HepG2 (cell line): ENCODE data around the gene C5AR1. TPM values are rescaled to one million over a fixed set of nuclear protein-coding genes. Genes with fewer than 3 reads are reported as not detected.

Experiments used
- GTF3A ChIP-seq: sonication (generic); formaldehyde crosslinking; conservative IDR thresholded peaks from 2 replicates; pipeline ENCODE4 v1.4.0; 2020; ENCODE audit warnings: mild to moderate bottlenecking, missing genetic modification reagents
- MAF1 ChIP-seq: sonication (generic); formaldehyde crosslinking; IDR thresholded peaks from 2 replicates; pipeline ENCODE4 v1.5.0; 2020; ENCODE audit warnings: missing genetic modification reagents, borderline replicate concordance
- RBAK ChIP-seq: sonication (generic); formaldehyde crosslinking; IDR thresholded peaks from 2 replicates; pipeline ENCODE4 v1.5.1; 2020; ENCODE audit warnings: mild to moderate bottlenecking, missing genetic modification reagents
- SP2 ChIP-seq: sonication (generic); formaldehyde crosslinking; IDR thresholded peaks from 2 replicates; pipeline ENCODE4 v1.5.1; 2020; ENCODE audit warnings: mild to moderate bottlenecking, missing genetic modification reagents
- ZNF12 ChIP-seq: sonication (generic); formaldehyde crosslinking; IDR thresholded peaks from 2 replicates; pipeline ENCODE4 v1.5.0; 2020; ENCODE audit warnings: missing genetic modification reagents
- ZNF33B ChIP-seq: sonication (generic); formaldehyde crosslinking; IDR thresholded peaks from 2 replicates; pipeline ENCODE4 v1.5.1; 2020; ENCODE audit warnings: mild to moderate bottlenecking, missing genetic modification reagents
- ZNF44 ChIP-seq: sonication (generic); formaldehyde crosslinking; IDR thresholded peaks from 2 replicates; pipeline ENCODE4 v1.5.1; 2020; ENCODE audit warnings: mild to moderate bottlenecking, missing genetic modification reagents
- ZNF556 ChIP-seq: sonication (generic); formaldehyde crosslinking; IDR thresholded peaks from 2 replicates; pipeline ENCODE4 v1.4.0; 2020; ENCODE audit warnings: mild to moderate bottlenecking, missing genetic modification reagents, borderline replicate concordance
- ZNF577 ChIP-seq: sonication (generic); formaldehyde crosslinking; IDR thresholded peaks from 2 replicates; pipeline ENCODE4 v1.4.0; 2020; ENCODE audit warnings: mild to moderate bottlenecking, low read depth, missing genetic modification reagents, borderline replicate concordance
- ZNF777 ChIP-seq: sonication (generic); formaldehyde crosslinking; IDR thresholded peaks from 2 replicates; pipeline ENCODE4 v1.4.0; 2020; ENCODE audit warnings: missing genetic modification reagents
- polyA plus RNA-seq, 8 experiments: library from polyadenylated mRNA; depleted of rRNA in 3 of 8; stranded (reverse) in 7 of 8; unstranded in 1 of 8; fragments of >200 nt; fragmentation: Illumina TruSeq in 4 of 8; extraction: Trizol in 4 of 8; gene quantifications; 2 replicates each; pipeline versions ENCODE4 v1.2.1 to v1.2.3, GENCODE V29; 2011 to 2016; ENCODE audit warnings: low read depth in 4 of 8, missing spikeins in 1 of 8, mixed read lengths in 1 of 8; ENCODE audit not compliant: insufficient read depth in 1 of 8
- total RNA-seq, 5 experiments: library from RNA; depleted of rRNA; stranded (reverse); fragments of >200 nt; fragmentation: Illumina TruSeq; extraction: Trizol; gene quantifications; 2 replicates each; pipeline ENCODE4 v1.2.3, GENCODE V29; 2016; ENCODE audit warnings: low read depth in 1 of 5
- TF ChIP-seq, protein P1 (sequence below): sonication (generic); formaldehyde crosslinking; IDR thresholded peaks from 2 replicates; pipeline ENCODE4 v1.4.0; 2020; ENCODE audit warnings: missing genetic modification reagents, mild to moderate bottlenecking, borderline replicate concordance
- TF ChIP-seq, protein P2 (sequence below): sonication (generic); formaldehyde crosslinking; IDR thresholded peaks from 2 replicates; pipeline ENCODE4 v1.4.0; 2020; ENCODE audit warnings: mild to moderate bottlenecking, missing genetic modification reagents
- TF ChIP-seq, protein P3 (sequence below): sonication (generic); formaldehyde crosslinking; IDR thresholded peaks from one replicate; pipeline ENCODE4 v1.5.1; 2020; ENCODE audit warnings: mild to moderate bottlenecking, missing genetic modification reagents; ENCODE audit errors: not compliant biosample characterization
- TF ChIP-seq, protein P4 (sequence below), 2 experiments: fragments of 450-650 bp in 1 of 2; sonication (generic) in 1 of 2; formaldehyde crosslinking; IDR thresholded peaks; 2 replicates each; pipeline versions ENCODE4 v1.5.0 to v1.8.0; 2020 to 2022; ENCODE audit warnings: mild to moderate bottlenecking in 1 of 2, missing genetic modification reagents in 1 of 2

Gene C5AR1
- total and polyA plus RNA-seq, 2 of the 13 experiments (the other 11 are each of a cell fraction or from before 2014, with no cell fraction given): 0.07 to 1.6 TPM

DNA sequence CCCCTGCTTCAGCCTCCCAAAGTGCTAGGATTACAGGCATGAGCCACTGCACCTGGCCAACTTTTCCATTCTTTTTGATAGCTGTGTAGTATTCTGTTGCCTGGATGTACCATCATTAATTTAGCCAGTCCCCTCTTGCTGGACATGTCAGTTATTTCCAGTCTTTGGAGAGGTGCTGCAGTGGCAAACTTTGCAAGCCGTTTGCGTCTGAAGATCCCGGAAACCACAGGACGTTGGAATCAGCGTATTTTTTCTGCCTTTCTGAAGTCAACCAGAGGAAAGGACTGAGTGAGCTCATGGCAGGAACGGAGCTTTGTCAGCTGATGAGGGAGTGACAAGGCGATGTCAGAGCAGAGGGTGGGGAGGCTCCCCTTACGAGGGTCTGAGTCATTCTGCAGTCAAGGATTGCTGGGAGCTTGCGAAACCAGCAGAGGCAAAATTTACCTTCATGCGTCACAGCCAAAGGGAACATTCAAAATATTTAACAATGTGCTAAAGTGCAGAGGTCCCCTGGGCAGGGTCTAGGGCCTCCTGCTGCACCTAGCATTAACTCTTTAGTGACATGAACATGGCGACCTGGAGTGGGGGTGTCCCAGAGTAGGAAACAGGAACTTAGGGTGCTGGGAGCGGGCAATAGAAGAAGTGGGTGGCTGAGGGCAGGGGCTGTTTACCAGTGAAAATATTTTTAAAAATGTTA is 5.6 kb downstream of the C5AR1 start (continued):
- TF ChIP-seq ZNF33B (no peak), ZNF577 (CRISPR knock-in tag) (no peak), ZNF556 (peak; percentile 93; the same call in 1 of the 2 replicates), RBAK (CRISPR knock-in tag) (no peak), ZNF44 (CRISPR knock-in tag) (no peak), GTF3A (CRISPR knock-in tag) (no peak), MAF1 (CRISPR knock-in tag) (0 out of 2 replicates have a peak, but pooled peaks have one; percentile 33), ZNF777 (CRISPR knock-in tag) (no peak), ZNF12 (peak; percentile 64; the same call in 1 of the 2 replicates), SP2 (CRISPR knock-in tag) (no peak)
- TF ChIP-seq, protein P1, sequence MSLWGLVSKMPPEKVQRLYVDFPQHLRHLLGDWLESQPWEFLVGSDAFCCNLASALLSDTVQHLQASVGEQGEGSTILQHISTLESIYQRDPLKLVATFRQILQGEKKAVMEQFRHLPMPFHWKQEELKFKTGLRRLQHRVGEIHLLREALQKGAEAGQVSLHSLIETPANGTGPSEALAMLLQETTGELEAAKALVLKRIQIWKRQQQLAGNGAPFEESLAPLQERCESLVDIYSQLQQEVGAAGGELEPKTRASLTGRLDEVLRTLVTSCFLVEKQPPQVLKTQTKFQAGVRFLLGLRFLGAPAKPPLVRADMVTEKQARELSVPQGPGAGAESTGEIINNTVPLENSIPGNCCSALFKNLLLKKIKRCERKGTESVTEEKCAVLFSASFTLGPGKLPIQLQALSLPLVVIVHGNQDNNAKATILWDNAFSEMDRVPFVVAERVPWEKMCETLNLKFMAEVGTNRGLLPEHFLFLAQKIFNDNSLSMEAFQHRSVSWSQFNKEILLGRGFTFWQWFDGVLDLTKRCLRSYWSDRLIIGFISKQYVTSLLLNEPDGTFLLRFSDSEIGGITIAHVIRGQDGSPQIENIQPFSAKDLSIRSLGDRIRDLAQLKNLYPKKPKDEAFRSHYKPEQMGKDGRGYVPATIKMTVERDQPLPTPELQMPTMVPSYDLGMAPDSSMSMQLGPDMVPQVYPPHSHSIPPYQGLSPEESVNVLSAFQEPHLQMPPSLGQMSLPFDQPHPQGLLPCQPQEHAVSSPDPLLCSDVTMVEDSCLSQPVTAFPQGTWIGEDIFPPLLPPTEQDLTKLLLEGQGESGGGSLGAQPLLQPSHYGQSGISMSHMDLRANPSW (CRISPR knock-in tag): 0 out of 2 replicates have a peak, but pooled peaks have one; percentile 21
- TF ChIP-seq, protein P2, sequence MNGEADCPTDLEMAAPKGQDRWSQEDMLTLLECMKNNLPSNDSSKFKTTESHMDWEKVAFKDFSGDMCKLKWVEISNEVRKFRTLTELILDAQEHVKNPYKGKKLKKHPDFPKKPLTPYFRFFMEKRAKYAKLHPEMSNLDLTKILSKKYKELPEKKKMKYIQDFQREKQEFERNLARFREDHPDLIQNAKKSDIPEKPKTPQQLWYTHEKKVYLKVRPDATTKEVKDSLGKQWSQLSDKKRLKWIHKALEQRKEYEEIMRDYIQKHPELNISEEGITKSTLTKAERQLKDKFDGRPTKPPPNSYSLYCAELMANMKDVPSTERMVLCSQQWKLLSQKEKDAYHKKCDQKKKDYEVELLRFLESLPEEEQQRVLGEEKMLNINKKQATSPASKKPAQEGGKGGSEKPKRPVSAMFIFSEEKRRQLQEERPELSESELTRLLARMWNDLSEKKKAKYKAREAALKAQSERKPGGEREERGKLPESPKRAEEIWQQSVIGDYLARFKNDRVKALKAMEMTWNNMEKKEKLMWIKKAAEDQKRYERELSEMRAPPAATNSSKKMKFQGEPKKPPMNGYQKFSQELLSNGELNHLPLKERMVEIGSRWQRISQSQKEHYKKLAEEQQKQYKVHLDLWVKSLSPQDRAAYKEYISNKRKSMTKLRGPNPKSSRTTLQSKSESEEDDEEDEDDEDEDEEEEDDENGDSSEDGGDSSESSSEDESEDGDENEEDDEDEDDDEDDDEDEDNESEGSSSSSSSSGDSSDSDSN (CRISPR knock-in tag): peak; percentile 38; the same call in 1 of the 2 replicates
- TF ChIP-seq, protein P3, sequence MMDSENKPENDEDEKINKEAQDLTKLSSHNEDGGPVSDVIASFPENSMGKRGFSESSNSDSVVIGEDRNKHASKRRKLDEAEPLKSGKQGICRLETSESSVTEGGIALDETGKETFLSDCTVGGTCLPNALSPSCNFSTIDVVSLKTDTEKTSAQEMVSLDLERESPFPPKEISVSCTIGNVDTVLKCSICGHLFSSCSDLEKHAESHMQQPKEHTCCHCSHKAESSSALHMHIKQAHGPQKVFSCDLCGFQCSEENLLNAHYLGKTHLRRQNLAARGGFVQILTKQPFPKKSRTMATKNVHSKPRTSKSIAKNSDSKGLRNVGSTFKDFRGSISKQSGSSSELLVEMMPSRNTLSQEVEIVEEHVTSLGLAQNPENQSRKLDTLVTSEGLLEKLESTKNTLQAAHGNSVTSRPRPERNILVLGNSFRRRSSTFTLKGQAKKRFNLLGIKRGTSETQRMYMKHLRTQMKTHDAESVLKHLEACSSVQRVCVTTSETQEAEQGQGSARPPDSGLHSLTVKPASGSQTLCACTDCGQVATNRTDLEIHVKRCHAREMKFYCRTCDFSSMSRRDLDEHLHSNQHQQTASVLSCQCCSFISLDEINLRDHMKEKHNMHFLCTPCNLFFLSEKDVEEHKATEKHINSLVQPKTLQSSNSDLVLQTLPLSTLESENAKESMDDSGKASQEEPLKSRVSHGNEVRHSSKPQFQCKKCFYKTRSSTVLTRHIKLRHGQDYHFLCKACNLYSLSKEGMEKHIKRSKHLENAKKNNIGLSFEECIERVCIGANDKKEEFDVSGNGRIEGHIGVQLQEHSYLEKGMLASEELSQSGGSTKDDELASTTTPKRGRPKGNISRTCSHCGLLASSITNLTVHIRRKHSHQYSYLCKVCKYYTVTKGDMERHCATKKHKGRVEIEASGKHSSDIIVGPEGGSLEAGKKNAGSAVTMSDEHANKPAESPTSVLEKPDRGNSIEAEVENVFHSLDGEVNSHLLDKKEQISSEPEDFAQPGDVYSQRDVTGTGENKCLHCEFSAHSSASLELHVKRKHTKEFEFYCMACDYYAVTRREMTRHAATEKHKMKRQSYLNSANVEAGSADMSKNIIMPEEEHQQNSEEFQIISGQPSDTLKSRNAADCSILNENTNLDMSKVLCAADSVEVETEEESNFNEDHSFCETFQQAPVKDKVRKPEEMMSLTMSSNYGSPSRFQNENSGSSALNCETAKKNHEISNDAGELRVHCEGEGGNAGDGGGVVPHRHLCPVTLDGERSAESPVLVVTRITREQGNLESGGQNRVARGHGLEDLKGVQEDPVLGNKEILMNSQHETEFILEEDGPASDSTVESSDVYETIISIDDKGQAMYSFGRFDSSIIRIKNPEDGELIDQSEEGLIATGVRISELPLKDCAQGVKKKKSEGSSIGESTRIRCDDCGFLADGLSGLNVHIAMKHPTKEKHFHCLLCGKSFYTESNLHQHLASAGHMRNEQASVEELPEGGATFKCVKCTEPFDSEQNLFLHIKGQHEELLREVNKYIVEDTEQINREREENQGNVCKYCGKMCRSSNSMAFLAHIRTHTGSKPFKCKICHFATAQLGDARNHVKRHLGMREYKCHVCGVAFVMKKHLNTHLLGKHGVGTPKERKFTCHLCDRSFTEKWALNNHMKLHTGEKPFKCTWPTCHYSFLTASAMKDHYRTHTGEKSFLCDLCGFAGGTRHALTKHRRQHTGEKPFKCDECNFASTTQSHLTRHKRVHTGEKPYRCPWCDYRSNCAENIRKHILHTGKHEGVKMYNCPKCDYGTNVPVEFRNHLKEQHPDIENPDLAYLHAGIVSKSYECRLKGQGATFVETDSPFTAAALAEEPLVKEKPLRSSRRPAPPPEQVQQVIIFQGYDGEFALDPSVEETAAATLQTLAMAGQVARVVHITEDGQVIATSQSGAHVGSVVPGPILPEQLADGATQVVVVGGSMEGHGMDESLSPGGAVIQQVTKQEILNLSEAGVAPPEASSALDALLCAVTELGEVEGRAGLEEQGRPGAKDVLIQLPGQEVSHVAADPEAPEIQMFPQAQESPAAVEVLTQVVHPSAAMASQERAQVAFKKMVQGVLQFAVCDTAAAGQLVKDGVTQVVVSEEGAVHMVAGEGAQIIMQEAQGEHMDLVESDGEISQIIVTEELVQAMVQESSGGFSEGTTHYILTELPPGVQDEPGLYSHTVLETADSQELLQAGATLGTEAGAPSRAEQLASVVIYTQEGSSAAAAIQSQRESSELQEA (CRISPR knock-in tag): no peak
- TF ChIP-seq, protein P4, sequence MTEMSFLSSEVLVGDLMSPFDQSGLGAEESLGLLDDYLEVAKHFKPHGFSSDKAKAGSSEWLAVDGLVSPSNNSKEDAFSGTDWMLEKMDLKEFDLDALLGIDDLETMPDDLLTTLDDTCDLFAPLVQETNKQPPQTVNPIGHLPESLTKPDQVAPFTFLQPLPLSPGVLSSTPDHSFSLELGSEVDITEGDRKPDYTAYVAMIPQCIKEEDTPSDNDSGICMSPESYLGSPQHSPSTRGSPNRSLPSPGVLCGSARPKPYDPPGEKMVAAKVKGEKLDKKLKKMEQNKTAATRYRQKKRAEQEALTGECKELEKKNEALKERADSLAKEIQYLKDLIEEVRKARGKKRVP (CRISPR knock-in tag; IDR thresholded peaks at IDR 0.05): peak in 1 of 2 experiments; percentile 89; a peak in 2 of 4 replicates
